Measurements from ENCODE around the gene MED8. TPM values are rescaled to one million over a fixed set of nuclear protein-coding genes. Genes with fewer than 3 reads are reported as not detected.

MED8 gene
- polyA plus RNA-seq, 2 of the 4 experiments (the other 2 are of a cell fraction), result 21.8 to 33.9 TPM

GRCh38 chr1:43432171-43432860 lies 42.7 kb upstream of the MED8 start:
- ChIA-PET POLR2A (no interaction called here), CTCF (interaction anchor here (1.1 kb wide), 1 partner anchor 205 kb away, joined by 3 read pairs; no protein-coding TSS in a partner anchor)
- no peak for DNase-seq (ENCODE audit: low read depth in 1 of 2, low spot score in 1 of 2)
- H3K27ac ChIP-seq, result no peak overlapping the region
- no peak overlapping the region for H3K4me2 ChIP-seq
- TF ChIP-seq JUNB (IDR thresholded peaks at IDR 0.05) (no peak), FOSB (CRISPR knock-in tag; IDR thresholded peaks at IDR 0.05) (no peak), GATA3 (IDR thresholded peaks at IDR 0.05; ENCODE audit: borderline replicate concordance) (no peak), CBX8 (IDR thresholded peaks at IDR 0.05) (no peak), NPAS2 (CRISPR knock-in tag; IDR thresholded peaks at IDR 0.05; ENCODE audit: borderline replicate concordance) (no peak), EHMT2 (IDR thresholded peaks at IDR 0.05; ENCODE audit: low read depth) (no peak), PHF8 (IDR thresholded peaks at IDR 0.05; ENCODE audit: borderline replicate concordance, low read depth) (no peak), POLR2AphosphoS2 (conservative IDR thresholded peaks at IDR 0.05; ENCODE audit: low read length) (no peak), SMC3 (IDR thresholded peaks at IDR 0.05) (no peak), ESRRA (IDR thresholded peaks at IDR 0.05; ENCODE audit: borderline replicate concordance, low read length) (no peak), KDM1A (IDR thresholded peaks at IDR 0.05; ENCODE audit: low read depth) (no peak), REST (IDR thresholded peaks at IDR 0.05) (no peak), ZFP36 (IDR thresholded peaks at IDR 0.05; ENCODE audit: borderline replicate concordance, partially characterized antibody) (no peak), HOXB5 (CRISPR knock-in tag; IDR thresholded peaks at IDR 0.05) (no peak), PBX3 (IDR thresholded peaks at IDR 0.05) (no peak), RAD21 (conservative IDR thresholded peaks at IDR 0.05 in 1 of 2, IDR thresholded peaks at IDR 0.05 in 1 of 2) (no peak), MAFK (IDR thresholded peaks at IDR 0.05; ENCODE audit: partially characterized antibody) (no peak)
- WGBS (ENCODE audit: missing lambda C conversion rate), result 89% methylated on average over 5 of the region's 9 CpGs
- H3K4me3 ChIP-seq, result no peak overlapping the region
- FAIRE-seq, result no peak
- ATAC-seq, result no peak
- H3K4me1 ChIP-seq, result no peaks in the 10 kb centered on the region
- H3K9me3 ChIP-seq, result no peaks in the 10 kb centered on the region

GRCh38 chr1:43431676-43432075 lies 42.1 kb upstream of the MED8 start:
- ChIA-PET POLR2A (no interaction called here), CTCF (interaction anchor here (1.1 kb wide), 1 partner anchor 205 kb away, joined by 3 read pairs; no protein-coding TSS in a partner anchor)
- no peak overlapping the region for H3K4me2 ChIP-seq
- 98% methylated on average over 7 of the region's 9 CpGs for WGBS (ENCODE audit: missing lambda C conversion rate)
- H3K9me3 ChIP-seq, result no peaks in the 10 kb centered on the region
- no peak overlapping the region for H3K27ac ChIP-seq
- FAIRE-seq (no peak), ATAC-seq (no peak), DNase-seq (ENCODE audit: low read depth in 1 of 2, low spot score in 1 of 2) (no peak)
- TF ChIP-seq POLR2AphosphoS2 (conservative IDR thresholded peaks at IDR 0.05; ENCODE audit: low read length) (no peak), USF2 (IDR thresholded peaks at IDR 0.05) (no peak), MYC (IDR thresholded peaks at IDR 0.05; ENCODE audit: borderline replicate concordance, low read length) (no peak), ATOH8 (CRISPR knock-in tag; IDR thresholded peaks at IDR 0.05; ENCODE audit: low read depth) (no peak), KDM5A (IDR thresholded peaks at IDR 0.05) (no peak), EHMT2 (IDR thresholded peaks at IDR 0.05; ENCODE audit: low read depth) (no peak), BCL3 (IDR thresholded peaks at IDR 0.05) (no peak), CBX8 (IDR thresholded peaks at IDR 0.05) (no peak), RCOR1 (IDR thresholded peaks at IDR 0.05; ENCODE audit: low read depth, low read length) (no peak), PHF8 (IDR thresholded peaks at IDR 0.05; ENCODE audit: borderline replicate concordance, low read depth) (no peak), TFCP2L1 (CRISPR knock-in tag; IDR thresholded peaks at IDR 0.05) (no peak), RARB (CRISPR knock-in tag; IDR thresholded peaks at IDR 0.05) (no peak), BHLHE40 (IDR thresholded peaks at IDR 0.05; ENCODE audit: low read depth, low read length) (no peak), JUN (IDR thresholded peaks at IDR 0.05) (no peak)
- no peak overlapping the region for H3K4me3 ChIP-seq
- H3K4me1 ChIP-seq, result no peaks in the 10 kb centered on the region
